Hematopoietic multipotent progenitor cell treated with erythropoietin and hydrocortisone succinate and interleukin-3 and kit ligand, for 8 days (in vitro differentiated cells): Measurements from ENCODE around the gene AKIP1.

Experiments used
- DNase-seq: peaks from one replicate; pipeline ENCODE4 v3.0.0-alpha.2; 2015

AKIP1 gene

DNA sequence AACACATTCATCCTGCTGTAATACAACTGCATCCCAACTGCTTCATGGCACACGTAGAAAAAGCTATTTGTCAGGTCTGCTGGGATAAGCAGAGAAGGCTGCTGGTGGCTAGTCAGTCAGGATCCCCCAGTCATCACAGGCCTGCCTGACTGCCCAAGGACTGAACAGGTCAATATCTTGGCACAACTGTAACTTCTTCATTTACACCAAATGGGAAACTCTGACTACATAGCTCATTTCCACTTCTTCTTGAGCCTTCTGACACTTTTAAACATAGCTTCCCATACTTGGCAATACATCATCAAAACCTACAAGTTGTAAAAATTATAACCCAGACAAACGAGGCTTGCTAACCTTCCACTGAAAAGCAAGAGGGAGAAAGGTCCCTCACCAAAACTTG, 50.4 kb downstream of the AKIP1 start:
- DNase-seq, result no peak

GRCh38 chr11:8962841-8963240, 51.9 kb downstream of the AKIP1 start:
- peak; percentile 95 for DNase-seq

DNA sequence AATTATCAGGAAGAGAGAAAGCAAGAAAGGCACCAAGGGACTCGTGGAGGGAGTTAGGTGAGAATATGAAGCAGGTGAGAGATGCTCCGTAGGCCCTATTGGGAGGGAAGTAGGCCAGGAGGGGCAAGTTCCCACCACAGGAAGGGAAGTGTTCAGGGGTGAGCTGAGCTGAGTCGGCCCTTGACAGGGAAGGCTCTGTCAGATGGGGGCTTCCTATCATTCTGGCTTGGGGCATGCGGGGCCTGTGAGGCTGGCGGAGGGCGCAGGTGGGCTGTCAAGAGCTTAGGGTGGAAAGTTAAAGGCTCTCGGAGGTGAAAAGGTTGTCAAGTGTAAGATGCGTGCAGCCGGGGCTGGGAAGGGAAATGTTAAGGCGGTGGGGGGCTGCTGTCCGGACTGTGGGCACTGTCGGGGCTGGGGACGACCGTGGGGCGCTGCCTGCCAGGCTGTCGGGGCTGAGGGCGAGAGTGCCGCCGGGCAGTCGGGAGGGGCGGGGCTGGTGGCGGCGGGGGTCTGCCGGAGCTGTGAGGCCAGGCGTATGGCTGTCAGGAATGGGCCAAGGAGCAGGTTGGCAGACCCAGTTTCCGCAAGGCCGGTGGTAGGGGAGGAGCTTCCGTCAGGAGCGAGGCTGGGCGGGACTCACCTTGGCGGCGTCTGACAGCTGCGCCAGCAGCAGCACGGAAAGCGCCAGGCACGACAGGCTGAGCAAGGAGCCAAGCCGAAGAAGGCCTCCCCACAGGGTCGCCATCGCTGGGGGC, 52.8 kb downstream of the AKIP1 start:
- peak; percentile 89 for DNase-seq

- DNase-seq, result peak; percentile 90
These were observed 53.6 kb downstream of the AKIP1 start, which contains the start of gene TMEM9B for GRCh38 chr11:8964324-8965320. TMEM9B (minus strand) TSS chr11:8964442; CDS start chr11:8964313, 129 bp downstream.

DNA sequence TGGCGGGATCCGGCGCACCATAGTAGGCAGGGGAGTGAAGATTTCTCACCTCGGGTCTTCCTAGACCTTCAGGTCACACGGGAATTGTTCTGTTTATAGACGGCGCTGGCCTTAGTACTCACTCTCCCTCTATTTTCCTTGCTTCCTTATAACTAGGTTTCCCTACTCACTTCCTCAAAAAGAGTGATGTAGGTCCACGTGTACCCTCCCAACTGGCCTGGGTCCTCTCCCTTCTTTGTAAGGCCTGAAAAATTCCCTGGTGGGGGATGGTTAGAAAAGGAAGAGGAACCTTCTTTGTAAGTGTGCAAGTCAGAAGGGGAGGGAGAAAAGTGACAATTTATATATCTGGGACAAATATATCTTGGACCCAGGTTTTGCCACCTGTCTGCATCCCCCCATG, 56.2 kb downstream of the AKIP1 start:
- DNase-seq, result no peak
